UCSD-AML1 (cell line): ENCODE data around the gene OXNAD1.
A peak's percentile ranks its signal among the peaks of the same experiment; 100 is the strongest.

ENCODE experiments used
- DNase-seq: peaks from one replicate; lab custom pipeline; 2025; ENCODE audit not compliant: unreplicated experiment; lab: John Stamatoyannopoulos, UW

OXNAD1 gene

DNA sequence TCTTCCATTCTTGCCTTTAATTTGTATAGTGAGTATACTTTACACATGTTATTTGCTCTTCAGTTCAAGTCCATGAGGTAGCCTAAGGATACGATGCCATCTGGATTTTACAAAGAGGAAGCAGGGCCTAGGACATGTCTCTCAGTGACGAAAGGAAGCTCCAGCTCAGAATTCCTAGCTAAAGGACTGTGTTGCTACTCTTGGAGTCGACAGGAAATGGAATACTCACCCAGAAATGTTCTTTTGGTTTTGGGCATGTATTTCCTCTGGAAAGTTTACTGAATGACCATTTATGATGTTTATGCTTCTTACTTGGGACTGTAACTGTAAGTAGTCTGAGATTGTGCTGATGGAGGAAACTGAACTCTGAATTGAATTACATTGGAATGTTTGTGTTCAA, 12.5 kb downstream of the OXNAD1 start:
- no peak for DNase-seq

DNA sequence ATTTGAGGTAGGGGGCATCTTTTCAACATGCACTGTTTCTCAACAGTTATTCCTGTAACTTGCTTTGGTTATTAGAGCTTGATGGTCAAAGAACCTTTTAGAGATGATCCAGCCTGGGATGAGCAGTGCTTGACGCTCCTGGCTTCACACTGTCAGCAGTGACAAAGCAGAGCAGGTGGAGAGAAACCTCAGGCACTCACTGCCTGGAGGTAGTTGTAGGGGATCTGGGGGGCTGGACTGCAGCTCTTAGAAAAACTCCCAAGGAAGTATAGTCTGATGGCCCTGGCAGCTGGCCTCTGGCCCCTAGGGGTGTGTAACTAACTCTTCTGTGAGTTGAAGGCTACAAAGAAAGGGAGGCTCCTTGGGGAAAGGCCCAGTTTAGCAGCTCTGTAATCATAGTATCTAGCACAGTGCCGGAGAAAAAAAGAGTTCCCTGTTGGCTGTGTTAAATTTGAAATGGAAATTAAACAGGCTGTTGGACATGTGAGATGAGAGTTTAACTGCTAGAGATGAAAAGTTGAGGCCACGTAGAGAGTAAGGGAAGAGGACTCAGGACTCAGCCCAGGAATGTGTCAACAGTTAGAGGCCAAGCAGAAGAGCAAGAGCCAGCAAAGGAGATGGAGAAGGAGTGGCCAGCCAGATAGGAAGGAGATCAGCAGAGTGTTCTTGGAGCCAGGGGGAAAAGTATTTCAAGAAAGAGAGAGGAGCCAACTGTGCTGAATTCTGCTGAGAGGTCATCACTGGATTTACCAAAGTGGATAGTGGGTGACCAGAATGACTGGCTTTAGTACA, 14.2 kb downstream of the OXNAD1 start:
- DNase-seq: no peak

DNA sequence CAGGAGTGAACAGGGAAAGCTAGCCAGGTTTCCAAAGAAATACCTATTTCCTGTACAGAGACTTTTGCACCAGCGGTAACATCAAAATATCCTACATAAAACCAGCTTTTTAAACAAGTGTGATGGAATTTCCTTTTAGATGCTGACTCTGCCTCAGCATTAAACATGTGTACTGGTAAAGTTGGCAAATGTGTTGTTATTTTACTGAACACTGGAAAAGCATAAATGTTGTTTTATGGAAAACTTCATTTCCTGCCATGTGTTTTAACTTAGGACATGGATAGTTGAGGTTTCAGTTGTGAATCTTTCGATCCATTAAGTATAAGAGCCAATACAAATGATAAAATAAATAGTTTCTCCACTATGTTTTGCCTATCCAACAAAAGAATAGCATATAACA, 15.7 kb downstream of the OXNAD1 start:
- no peak for DNase-seq

DNA sequence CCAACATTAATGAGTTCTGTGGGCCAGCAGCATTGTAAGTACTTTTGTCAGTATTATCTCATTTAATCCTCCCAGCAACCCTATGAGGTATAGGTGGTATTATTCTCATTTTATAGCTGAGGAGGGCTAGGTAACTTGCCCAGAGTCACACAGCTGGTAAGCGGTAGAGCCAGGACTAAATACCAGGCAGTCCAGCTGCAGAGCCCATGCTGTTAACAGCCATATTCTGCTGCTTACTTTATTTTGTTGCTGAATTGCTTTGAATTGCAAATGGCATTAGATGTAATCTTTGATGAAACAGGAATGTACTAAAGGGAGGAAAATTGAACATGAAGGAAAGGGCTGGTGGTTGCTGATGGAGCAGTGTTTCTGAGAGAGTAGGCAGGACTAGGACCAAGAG, 19.6 kb downstream of the OXNAD1 start:
- no peak for DNase-seq

DNA sequence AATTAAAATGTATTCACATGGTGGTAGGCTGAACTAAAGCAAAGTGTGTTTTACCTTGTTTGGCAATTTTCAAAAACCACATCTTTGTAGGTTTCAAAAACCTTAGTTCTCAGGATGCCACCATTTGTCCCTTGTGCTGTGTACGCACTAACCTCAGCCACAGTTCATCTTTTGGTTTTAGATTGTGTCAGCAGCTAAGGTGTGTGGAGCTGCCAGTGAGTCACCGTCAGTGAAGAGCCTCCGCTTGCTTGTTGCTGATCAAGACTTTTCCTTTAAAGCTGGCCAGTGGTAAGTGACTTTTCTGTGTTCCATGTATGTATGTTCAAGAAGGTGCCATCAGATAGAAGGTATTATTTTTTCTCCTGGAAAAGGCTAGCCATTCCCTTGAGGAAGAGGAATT, 21.1 kb downstream of the OXNAD1 start:
- DNase-seq: no peak

DNA sequence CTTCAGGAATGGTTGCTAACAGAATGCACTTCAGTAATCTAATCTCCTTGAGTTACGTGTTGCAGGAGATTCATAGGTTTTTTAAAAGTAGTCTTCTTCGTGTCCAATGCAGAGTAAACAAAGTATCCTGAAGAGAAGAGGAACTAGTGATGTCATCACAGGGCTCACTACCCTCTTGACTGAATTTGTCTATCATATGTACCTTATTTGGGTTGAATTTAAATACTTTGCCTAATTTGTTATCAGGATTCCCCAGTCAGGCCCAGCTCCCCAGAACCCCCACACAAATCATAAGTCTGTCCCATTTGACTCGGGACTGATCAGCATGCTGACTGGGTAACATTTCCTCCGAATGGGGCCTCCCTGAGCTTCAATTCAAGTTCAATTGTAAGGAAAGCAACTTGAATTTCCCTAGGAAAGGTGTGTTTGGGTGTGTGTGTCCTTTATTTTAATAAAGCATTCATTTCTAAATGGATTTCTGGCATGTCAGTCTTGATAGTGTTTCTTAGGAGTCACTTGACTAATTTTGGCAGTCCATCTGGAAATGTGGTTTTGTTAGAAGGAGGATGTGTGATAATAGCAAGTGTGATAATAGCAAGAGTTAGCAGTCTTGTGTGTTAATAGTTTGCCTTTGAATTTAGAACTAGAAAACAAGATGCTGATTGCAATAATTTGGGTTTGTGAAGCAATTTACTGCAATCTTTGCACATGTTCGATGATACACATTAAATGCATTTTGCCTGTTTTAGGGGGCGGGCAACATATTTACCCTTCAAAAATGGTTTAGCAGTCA, 21.9 kb downstream of the OXNAD1 start:
- DNase-seq: no peak

DNA sequence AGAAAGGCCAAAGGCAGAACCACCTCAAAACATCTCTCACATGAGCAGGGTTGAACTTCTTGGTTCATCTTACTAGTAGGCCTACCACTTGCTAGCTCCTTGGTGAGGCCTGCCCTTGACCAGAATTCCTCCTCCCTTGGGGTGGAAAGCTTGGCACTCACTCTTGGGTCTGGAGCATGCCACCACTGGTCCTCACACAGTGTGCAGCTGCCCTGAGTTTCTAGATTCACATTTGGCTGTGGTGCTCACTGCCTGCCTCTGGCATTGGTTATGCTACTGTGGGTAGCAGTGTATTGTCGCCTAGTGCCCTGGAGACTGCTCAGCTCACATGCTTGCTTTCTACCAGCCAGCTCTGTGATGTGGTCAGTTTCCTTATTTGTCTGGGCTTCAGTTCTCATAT, 23.7 kb downstream of the OXNAD1 start:
- DNase-seq: no peak

DNA sequence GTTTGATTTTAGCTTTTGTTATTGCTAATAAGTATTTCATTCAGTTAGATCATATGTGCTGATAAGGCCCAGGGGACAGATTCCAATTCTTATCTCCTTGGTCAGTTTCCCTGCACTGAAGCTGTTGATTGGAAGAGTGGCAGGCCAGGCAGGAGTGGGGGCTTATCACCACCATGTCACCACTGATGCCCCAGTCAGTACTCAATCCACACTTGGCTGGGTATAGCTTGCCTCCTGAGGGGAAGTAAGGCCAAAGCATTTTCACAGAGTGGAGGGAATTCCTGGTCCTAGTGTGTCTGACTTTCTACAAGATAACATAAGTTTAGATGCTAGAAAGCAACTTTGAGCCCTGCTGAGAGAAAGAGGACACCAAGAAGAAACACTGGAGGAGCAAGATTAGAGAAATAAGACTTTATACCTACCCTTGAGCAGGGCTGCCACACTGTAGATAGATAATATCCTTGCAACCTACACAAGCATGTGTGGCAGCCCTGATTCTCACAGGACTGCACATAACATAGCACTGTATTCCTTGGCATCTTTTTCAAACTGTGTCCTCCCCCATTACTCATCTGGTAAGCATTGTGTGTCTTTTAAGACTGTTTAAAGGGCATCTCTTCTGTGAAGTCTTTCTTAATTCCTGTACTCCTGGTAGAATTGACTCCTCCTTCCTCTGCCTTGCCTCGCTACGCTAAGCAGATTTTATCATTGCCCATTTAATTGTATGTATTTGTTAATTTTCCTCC, 24.3 kb downstream of the OXNAD1 start:
- no peak for DNase-seq

DNA sequence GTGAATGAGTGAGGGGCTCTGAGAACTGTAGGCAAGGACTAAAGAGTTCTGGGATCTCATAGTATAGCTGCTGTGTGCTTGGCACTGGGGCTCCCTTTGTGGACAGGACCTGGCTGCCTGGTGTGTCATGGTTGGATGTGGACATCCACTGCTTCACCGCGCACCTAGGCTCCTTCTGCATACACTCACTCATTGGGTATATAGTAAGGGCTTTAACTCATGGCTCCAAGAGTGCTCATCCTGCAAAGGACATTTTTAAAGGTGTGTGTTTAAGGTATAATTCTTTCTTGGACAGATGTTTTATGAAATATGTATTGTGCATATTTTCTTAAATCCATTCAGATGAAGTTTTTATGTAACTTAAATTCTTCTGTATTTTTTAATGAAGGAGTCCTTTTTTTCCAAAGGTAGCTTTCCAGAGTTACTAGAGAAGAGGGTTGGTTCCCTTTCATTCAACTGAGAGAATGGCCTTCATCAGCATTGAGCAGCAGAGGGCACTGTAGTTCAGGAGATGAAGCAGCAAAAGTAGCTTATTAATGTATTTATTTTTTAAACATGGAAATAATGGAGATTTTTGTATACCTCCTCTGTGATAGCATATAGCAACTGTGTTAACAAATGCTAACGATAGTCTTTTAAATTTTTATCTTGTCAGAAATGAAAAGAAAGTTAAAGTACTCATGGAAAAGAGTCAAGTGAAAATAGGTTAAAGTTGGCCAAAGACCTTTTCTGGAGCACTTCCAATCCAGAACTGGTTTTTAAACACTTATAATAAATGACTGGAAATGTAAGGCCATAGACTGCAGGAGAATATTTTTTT, 25.2 kb downstream of the OXNAD1 start:
- no peak for DNase-seq

DNA sequence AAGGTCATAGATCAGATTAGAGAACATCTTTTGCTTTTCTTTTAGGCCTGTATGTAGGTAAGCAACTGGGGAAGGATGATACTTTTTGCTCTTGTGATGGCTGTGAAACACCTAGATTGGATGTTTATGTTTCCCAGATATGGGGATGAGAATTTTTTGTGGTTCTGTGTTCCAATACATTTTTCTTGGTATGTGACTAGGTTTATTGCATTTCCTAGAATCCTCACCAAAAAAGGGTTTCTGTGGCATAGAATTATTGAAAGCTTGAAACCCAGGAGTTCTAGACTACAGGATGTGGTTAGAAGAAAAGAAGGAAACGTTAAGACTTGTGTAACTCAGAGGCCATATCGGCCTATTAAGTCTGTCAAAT, 25.8 kb downstream of the OXNAD1 start:
- DNase-seq: no peak

DNA sequence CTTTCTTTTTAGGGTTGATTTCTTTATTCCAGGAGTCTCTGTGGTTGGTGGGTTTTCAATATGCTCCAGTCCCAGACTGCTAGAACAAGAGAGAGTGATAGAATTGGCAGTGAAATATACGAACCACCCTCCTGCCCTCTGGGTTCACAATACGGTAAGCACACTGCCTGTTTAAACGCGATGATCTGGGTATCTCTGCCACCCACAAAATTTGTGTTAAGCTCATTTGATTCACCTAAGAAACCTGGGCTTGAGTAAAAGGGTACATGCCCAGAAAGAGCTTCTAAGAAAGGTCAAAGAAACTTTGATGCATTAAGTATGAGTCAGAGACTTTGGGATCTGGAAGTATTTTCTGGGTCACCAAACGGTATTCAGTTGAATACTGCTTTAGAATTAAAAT, 29.8 kb downstream of the OXNAD1 start:
- DNase-seq: no peak

DNA sequence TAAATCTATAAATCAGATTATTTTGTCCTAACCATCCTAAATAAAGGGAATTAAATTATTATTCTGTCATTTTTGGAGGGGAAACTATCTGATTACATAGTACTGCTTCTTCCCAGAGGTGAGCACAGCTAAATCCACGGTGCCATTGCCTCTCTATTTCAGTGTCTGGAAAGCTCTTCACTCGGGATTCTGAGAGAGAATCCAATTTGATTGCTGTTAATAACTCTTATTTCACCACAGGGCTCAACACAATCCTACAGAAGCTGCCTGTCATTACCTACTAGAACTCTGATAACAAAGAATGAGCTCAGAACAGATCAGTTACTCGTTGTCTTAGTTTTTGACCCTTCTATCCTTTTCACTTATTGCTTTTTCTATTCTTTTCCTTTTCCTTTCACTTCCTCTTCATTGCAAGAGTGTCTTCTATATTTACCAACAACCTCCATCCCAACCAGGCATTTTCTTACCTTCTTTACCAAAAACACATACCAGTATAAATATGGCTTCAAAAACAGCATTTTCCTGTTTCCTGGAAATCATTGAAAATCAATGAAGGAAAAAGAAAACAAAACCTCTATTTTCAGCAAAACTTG, 30.4 kb downstream of the OXNAD1 start:
- DNase-seq: no peak

DNA sequence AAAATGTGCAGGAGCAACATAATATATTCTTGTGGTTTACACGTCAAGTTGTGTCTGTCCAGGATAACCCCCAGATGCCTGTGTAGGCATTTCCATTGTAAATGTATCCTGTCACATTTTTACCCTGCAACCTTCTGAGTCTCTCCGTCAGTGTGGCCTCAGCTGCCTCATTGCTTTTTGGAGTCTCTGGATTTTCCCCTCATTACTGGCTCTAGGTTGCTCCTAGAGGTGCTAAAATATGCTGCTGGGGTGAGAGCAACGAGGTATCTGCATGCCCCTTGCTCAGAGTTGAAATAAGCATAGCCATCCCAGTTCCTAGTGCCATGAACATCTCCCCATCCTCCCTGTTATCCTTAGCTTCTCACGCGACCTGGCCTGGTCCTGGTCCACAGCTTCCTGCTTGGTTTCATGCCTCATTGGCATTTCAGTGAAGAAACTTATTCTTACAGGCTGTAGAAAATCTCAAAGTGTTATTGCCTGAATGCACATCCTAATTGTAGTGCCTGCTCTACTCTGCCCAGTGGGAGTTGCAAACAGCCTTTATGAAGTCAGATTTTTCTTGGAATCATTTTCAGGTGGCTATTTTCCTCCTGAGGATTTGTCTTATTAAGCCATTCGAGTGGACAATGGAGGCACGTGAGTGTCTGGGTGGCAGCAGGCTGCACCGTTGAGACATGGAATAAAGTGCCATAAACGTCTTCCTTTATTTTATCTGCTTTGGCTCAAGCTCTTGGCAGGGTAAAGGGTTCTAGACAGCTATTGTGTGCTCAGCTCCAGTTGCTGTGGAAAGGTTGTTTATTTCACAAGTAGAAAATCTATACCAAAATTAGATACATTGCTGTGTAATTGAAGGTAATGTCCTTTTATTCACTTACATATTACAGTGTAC, 33.2 kb downstream of the OXNAD1 start:
- DNase-seq: no peak

DNA sequence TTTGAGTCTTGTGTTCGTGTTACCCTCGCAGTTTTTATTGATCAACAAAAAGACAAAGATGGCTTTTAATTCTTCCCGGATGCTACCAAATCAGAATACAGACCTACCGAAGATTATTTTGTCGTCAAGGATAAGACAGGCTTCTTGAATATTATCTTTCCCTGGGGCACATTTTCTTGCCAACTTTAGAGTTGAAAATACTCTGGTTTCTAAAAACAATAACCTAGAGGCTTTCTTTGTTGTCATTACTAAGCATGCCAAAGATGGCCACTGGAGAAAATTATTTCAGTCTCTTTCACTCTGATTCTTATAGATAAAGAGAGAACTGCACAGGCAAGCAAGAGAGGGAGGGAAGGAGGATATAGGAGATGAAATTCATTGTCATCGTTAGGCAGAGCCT, 33.9 kb downstream of the OXNAD1 start:
- DNase-seq: no peak

DNA sequence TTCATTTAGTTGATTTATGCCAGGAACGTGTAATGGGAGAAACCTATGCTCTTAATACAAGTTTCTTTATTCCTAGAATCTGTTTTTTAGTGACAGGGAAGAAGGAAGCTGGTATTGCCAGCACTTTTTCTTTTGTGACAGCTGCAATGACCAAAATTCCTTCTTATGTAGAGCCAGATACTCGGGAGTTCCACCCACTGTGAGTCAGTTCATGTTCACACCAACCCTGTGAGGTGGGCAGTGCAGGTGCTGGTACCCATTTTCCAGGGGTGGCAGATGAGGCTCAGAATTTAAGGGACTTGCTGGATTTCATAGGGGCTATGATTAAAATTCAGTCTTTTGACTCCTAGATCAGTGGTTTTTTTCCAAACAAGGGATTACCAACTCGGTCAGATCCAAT, 34.7 kb downstream of the OXNAD1 start:
- DNase-seq: no peak

DNA sequence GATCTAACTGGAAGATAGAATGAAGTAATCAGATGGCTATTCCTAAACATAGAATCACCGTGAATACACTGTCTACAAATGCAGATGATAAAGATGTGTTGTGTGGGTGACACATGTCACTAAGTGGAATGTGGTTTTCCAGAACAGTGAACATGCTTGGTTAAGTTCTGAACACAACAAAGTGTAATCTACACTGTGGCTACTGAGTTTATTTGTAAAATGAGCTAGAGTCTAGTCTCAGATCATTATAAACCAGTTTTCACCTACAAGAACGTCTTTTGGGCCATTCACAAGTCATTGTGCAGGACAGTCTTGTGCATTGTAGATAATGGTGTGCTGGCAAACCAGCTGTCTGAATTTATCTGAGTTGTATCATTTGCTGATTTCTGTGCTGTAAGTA, 35.3 kb downstream of the OXNAD1 start:
- DNase-seq: no peak

DNA sequence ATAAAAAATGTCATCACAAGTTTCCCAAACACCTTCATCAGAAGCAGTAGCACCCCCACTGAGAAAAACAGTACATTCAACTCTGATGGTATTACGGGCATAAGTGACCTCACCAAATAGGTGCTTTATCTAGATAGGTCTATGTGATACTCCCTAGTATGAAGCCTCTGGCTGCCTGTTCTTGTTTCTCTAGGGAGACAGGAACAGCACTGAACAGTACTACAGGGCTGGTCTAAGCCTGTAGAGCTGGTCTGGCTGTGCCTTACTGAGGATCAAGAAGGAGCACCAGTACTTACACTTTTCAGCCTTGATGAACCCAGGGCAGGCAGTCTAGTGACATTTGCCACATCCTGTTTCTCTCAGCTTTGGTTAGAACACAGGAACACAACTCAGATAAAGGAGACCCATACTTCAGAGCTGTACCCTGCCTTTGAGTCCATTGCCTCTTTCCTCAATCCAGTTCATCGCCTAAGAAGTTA, 35.9 kb downstream of the OXNAD1 start:
- DNase-seq: peak; percentile 58

DNA sequence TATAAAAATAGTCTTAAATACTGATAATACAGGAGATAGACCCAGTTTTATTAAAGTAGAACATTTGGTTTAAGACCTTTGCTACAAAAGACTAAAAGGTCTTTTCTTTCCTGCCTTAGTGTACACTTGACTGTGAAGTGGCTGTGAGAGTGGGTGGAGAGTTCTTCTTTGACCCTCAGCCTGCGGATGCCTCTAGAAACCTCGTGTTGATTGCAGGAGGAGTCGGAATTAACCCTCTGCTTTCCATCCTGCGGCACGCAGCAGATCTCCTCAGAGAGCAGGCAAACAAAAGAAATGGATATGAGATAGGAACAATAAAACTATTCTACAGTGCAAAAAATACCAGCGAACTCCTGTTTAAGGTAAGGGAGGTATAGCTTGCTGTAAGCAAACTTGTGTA, 36.5 kb downstream of the OXNAD1 start:
- DNase-seq: no peak

DNA sequence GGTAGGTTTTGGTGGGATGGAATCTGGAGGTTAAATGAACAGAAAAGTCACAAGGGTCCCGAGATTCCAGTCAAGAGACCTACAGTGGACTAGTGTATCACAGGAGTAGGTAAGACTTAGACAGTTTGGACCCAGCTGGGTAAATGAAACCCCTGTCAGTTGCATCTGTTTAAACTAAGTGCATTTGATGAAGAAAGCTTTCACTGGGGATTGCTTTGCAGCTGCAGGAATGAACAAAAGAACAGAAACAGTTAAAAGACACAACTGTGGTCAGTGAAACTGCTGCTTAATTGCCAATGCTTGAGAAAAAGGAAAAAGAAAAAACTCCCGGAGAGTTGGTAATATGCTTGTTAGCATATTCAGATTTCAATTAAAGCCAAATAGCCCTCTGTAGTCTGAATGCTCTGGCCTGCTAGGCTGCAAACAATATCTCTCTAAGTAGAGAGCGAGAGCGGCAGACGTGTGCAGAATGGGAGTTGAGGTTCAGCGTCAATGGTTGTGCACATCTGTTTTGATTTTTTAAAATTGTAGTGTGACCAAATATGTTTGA, 37.1 kb downstream of the OXNAD1 start:
- DNase-seq: no peak
